ENCODE results near the gene PAQR7.

The PAQR7 gene

DNA sequence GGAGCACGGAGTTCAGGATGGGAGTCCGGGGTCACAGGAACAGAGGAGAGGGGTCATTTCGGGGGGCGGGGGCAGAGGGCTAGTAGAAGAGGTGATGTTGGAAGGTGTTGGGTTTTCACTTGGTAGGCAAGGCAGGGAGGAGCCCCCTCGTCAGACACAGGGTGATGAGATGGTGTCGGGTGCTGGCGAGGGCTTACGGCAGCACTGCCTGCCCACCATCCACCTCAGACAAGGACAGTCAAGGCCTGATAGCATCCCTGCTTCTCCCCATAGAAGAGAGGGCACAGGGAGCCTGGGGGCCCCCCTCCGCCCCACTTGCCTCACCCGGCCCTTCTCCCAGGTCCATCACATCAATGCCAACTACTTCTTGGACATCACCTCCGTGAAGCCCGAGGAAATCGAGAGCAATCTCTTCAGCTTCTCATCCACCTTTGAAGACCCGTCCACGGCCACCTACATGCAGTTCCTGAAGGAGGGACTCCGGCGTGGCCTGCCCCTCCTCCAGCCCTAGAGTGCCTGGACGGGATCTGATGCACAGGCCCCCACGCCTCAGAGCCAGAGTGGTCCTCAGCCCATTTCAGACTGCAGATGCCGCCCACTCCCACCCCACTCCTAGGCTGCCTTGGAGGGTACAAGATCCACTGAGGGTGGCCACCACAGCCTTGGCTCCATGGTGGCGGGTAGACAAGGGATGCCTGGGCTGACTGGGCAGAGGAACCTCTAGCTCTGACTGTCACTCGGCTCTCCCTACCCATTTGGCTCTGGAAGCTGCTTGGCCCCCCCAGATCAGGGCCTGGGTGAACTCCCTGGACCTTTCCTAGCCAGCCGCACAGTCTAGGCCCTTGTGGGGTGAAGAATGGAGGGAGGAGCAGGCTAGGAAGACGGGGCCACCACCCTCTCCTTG is 60.0 kb downstream of the PAQR7 start:
- no peak for DNase-seq

- no peak for DNase-seq
Observed at GRCh38 chr1:25814549-25815087, 60.9 kb downstream of the PAQR7 start.

GRCh38 chr1:25813734-25814471 is 61.6 kb downstream of the PAQR7 start:
- no peak for DNase-seq

GRCh38 chr1:25813071-25813733 is 62.3 kb downstream of the PAQR7 start:
- DNase-seq = no peak

All from DMS79 (cell line).